ENCODE data around the gene SPEM1.

GRCh38 chr17:7396147-7396546, 24.0 kb upstream of the SPEM1 start:
- TF ChIP-seq CTCF (IDR thresholded peaks at IDR 0.05; ENCODE audit: low read depth, low read length, poor library complexity, severe bottlenecking) (no peak), EZH2phosphoT487 (IDR thresholded peaks at IDR 0.05; ENCODE audit: borderline replicate concordance, low read length) (no peak)

Measured in DOHH2 (cell line).